Tibial nerve (tissue), 4 donors: ENCODE measurements around the gene MBD5. TPM values are rescaled to one million over a fixed set of nuclear protein-coding genes. Genes with fewer than 3 reads are reported as not detected.

Experiments used
- DNase-seq, 2 donors: peaks; one replicate each; pipeline ENCODE4 v3.0.0-alpha.2; 2019; ENCODE audit warnings: low spot score in 2 of 2
- H3K27ac ChIP-seq, 4 donors: fragments of 200-600 bp; sonication (generic) in 3 of 4; one replicate each; pipeline ENCODE4 v1.5.1; 2017 to 2019; ENCODE audit warnings: mild to moderate bottlenecking in 1 of 4
- H3K27me3 ChIP-seq, 2 donors: fragments of 200-600 bp; sonication (generic) in 1 of 2; one replicate each; pipeline versions ENCODE4 v1.5.1 to v1.6.0; 2017 to 2019
- H3K36me3 ChIP-seq, 3 donors: fragments of 200-600 bp; sonication (generic); one replicate each; pipeline ENCODE4 v1.5.1; 2018 to 2019
- H3K4me1 ChIP-seq, 4 donors: fragments of 200-600 bp; sonication (generic) in 3 of 4; one replicate each; pipeline ENCODE4 v1.5.1; 2017 to 2019
- H3K4me3 ChIP-seq, 4 donors: fragments of 200-600 bp; sonication (generic) in 3 of 4; one replicate each; pipeline ENCODE4 v1.5.1; 2017 to 2019; ENCODE audit warnings: mild to moderate bottlenecking in 1 of 4, moderate library complexity in 1 of 4
- H3K9me3 ChIP-seq, 4 donors: fragments of 200-600 bp; sonication (generic) in 3 of 4; one replicate each; pipeline ENCODE4 v1.5.1; 2017 to 2019
- EP300 ChIP-seq, 2 donors: sonication (generic); formaldehyde crosslinking; IDR thresholded peaks; one replicate each; pipeline ENCODE4 v1.6.1; 2017; ENCODE audit warnings: antibody characterized with exemption in 2 of 2, mild to moderate bottlenecking in 1 of 2
- POLR2A ChIP-seq, 2 donors: fragments of 450-650 bp; IDR thresholded peaks; one replicate each; pipeline ENCODE4 v1.6.1; 2017; ENCODE audit warnings: antibody characterized with exemption in 2 of 2, mild to moderate bottlenecking in 2 of 2, moderate library complexity in 2 of 2
- WGBS, 2 donors: methylation state at CpG; one replicate each; pipeline ENCODE4 v1.1.5; 2018; 5-methylcytosine and 5-hydroxymethylcytosine counted together
- total RNA-seq, 4 donors: library from RNA; depleted of rRNA; stranded (reverse); fragments of >200 nt; gene quantifications; one replicate each; pipeline ENCODE4 v1.1.0, GENCODE V29; 2016
- TF ChIP-seq, protein P1 (sequence below), 5 experiments: fragments of 200-600 bp in 3 of 5; fragments of 450-650 bp in 2 of 5; sonication (generic) in 3 of 5; IDR thresholded peaks; one replicate each; pipeline ENCODE4 v1.5.1; 2016 to 2019; ENCODE audit warnings: antibody characterized with exemption in 5 of 5, mild to moderate bottlenecking in 3 of 5, moderate library complexity in 2 of 5

MBD5 gene
- total RNA-seq, 4 donors from 2014 or later, result 28.5 to 46.5 (median 40.9) TPM

DNA sequence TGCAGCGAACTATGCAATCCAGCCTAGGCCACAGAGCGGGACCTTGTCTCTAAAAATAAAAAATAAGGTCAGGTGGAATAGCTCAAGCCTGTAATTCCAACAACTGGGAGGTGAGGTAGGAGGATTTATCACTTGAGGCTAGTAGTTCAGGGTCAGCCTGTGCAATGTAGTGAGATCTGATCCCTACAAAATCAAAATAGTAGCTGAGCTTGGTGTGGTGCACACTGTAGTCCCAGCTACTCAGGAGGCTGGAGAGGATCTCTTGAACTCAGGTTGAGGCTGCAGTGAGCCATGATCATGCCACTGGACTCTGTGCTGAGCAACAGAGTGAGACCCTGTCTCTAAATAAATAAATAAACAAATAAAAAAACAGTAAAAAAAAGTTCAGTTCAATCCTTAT lies 5.7 kb downstream of the MBD5 start:
- no peak overlapping the region for H3K27ac ChIP-seq
- TF ChIP-seq EP300 (IDR thresholded peaks at IDR 0.05), result no peak
- TF ChIP-seq POLR2A (IDR thresholded peaks at IDR 0.05), result no peak
- TF ChIP-seq, protein P1, sequence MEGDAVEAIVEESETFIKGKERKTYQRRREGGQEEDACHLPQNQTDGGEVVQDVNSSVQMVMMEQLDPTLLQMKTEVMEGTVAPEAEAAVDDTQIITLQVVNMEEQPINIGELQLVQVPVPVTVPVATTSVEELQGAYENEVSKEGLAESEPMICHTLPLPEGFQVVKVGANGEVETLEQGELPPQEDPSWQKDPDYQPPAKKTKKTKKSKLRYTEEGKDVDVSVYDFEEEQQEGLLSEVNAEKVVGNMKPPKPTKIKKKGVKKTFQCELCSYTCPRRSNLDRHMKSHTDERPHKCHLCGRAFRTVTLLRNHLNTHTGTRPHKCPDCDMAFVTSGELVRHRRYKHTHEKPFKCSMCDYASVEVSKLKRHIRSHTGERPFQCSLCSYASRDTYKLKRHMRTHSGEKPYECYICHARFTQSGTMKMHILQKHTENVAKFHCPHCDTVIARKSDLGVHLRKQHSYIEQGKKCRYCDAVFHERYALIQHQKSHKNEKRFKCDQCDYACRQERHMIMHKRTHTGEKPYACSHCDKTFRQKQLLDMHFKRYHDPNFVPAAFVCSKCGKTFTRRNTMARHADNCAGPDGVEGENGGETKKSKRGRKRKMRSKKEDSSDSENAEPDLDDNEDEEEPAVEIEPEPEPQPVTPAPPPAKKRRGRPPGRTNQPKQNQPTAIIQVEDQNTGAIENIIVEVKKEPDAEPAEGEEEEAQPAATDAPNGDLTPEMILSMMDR (IDR thresholded peaks at IDR 0.05), result no peak
- WGBS, 2 donors, result 96% methylated on average over 2 of the region's 2 CpGs
- H3K4me1 ChIP-seq, result peaks cover 0 to 31% (median 13%) of the 10 kb centered on the region in 4 donors
- H3K9me3 ChIP-seq, result no peaks in the 10 kb centered on the region
- H3K36me3 ChIP-seq, result no peaks in the 10 kb centered on the region
- H3K4me3 ChIP-seq, result no peak overlapping the region
- no peak for DNase-seq
- H3K27me3 ChIP-seq, result no peaks in the 10 kb centered on the region

DNA sequence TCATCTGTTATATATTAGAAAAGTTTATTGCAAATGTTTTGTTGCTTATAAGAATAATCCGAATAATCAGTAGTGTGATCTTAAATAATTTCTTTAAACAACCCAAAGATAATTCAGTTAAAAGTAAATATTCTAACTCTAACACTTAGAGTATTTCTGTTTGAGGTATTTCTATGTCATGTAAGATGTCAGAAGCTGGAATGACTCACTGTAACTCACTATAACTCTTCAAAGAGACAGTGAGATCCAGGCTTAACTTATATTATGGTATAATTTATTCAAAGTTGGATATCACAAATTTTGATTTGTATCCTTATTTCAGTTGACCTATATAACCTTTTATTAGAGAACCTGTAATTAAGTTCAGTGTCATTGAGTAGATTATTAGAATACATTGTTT lies 6.9 kb downstream of the MBD5 start:
- Histone ChIP-seq H3K27ac (no peak overlapping the region), H3K4me1 (peaks cover 0 to 19% (median 4%) of the 10 kb centered on the region in 4 donors), H3K36me3 (no peaks in the 10 kb centered on the region), H3K9me3 (no peaks in the 10 kb centered on the region), H3K27me3 (no peaks in the 10 kb centered on the region), H3K4me3 (no peak overlapping the region)
- DNase-seq, result no peak
- 93 to 94% methylated on average over 1 of the region's 1 CpG for WGBS, 2 donors
- TF ChIP-seq POLR2A (IDR thresholded peaks at IDR 0.05) (no peak), EP300 (IDR thresholded peaks at IDR 0.05) (no peak)
- TF ChIP-seq, protein P1 (IDR thresholded peaks at IDR 0.05), result no peak

DNA sequence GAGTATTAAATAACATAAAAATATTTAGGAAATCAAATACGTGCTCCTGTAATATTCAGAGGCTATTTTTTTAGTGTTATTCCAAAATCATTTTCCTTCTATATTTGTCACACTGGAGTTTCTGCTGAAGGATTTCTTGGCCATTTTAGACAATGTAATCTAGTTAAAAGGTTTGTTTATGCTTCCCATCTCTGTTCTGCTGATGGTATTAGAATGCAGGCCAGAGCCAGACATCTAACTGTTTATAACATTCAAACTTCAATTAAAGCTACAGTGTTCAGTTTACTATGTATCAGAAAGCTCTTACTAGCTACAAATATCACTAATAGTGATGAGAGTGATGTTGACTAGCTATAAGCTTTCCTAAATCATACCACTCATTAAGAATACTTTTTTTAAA lies 7.9 kb downstream of the MBD5 start:
- 76 to 82% methylated on average over 1 of the region's 1 CpG for WGBS, 2 donors
- Histone ChIP-seq H3K27me3 (no peaks in the 10 kb centered on the region), H3K4me3 (no peak overlapping the region), H3K9me3 (no peaks in the 10 kb centered on the region), H3K36me3 (no peaks in the 10 kb centered on the region), H3K4me1 (peaks cover 0 to 9% (median 0%) of the 10 kb centered on the region in 4 donors), H3K27ac (no peak overlapping the region)
- no peak for DNase-seq
- TF ChIP-seq POLR2A (IDR thresholded peaks at IDR 0.05), result no peak
- TF ChIP-seq EP300 (IDR thresholded peaks at IDR 0.05), result no peak
- TF ChIP-seq, protein P1 (IDR thresholded peaks at IDR 0.05), result no peak

DNA sequence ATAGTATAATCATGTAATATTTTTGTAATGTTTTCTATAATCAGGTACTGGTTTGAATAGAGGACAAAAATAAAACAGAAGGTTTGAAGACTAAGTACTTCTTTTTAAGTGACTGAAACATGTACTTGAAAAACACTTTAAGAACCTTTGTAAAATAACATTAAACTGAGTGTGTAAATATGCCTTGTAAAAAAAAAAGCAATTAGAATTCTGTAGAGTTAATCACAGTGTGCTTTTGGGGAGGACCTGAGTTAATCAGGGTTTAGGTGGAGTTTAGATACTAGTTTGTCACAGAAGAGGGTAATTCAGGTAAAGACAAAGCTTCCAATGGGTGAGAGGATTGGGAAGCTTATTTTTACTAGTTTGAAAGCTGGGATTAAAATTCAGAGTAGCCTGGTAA lies 10.3 kb downstream of the MBD5 start:
- TF ChIP-seq POLR2A (IDR thresholded peaks at IDR 0.05) (no peak), EP300 (IDR thresholded peaks at IDR 0.05) (no peak)
- TF ChIP-seq, protein P1 (IDR thresholded peaks at IDR 0.05), result no peak

GRCh38 chr2:148032215-148032614 lies 11.3 kb downstream of the MBD5 start:
- TF ChIP-seq EP300 (IDR thresholded peaks at IDR 0.05) (no peak), POLR2A (IDR thresholded peaks at IDR 0.05) (no peak)
- TF ChIP-seq, protein P1 (IDR thresholded peaks at IDR 0.05), result no peak
- Histone ChIP-seq H3K36me3 (no peaks in the 10 kb centered on the region), H3K9me3 (no peaks in the 10 kb centered on the region), H3K27me3 (no peaks in the 10 kb centered on the region), H3K27ac (no peak overlapping the region), H3K4me1 (peaks cover 0 to 3% (median 0%) of the 10 kb centered on the region in 4 donors), H3K4me3 (no peak overlapping the region)
- DNase-seq, result no peak
- 59 to 80% methylated on average over 4 of the region's 4 CpGs for WGBS, 2 donors

More for the DNA sequence above, 10.3 kb downstream of the MBD5 start:
- Histone ChIP-seq H3K4me3 (no peak overlapping the region), H3K9me3 (no peaks in the 10 kb centered on the region), H3K27me3 (no peaks in the 10 kb centered on the region), H3K4me1 (no peaks in the 10 kb centered on the region), H3K27ac (no peak overlapping the region), H3K36me3 (no peaks in the 10 kb centered on the region)
- no peak for DNase-seq
